ENCODE data around the gene COPS9. TPM values are rescaled to one million over a fixed set of nuclear protein-coding genes. Genes with fewer than 3 reads are reported as not detected.

Gene COPS9
- total and polyA plus RNA-seq, 10 of the 15 experiments (the other 5 are each of a cell fraction or from before 2014, with no cell fraction given): 80.8 to 419 (median 213) TPM

DNA sequence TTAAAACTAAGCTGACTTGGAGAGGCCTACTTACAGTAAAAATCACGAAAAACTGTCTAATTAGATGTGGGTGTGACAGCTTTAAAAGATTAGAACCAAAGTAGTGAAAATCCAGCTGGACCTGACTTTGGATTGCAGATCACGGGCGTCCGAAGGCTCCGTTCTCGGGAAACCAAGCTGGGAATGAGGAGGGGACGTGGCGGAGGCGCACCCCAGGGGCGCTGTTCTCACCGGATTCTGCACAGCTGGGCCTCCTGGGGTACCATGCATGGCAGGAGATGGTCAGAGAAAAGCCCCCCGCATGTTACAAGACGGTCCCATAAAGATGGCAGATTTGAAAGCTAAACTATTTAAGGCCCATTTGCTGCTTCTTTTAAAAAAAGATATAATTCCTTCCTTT, 9.4 kb upstream of the COPS9 start:
- RAD21 ChIA-PET (ENCODE audit: unreplicated experiment): interaction anchor here (0.6 to 1.3 kb wide), 3 partner anchors 75 to 735 kb away, joined by 3 to 8 read pairs (median 4); no protein-coding TSS in a partner anchor
- ATAC-seq (no peak), DNase-seq (ENCODE audit: low read depth, low spot score) (no peak), FAIRE-seq (no peak)
- Histone ChIP-seq H3K9me3 (replicated peaks; ENCODE audit: control insufficient read depth, insufficient read depth, low read length) (no peaks in the 10 kb centered on the region; the same call in 2 of the 3 replicates), H2AFZ (ENCODE audit: control insufficient read depth, low read depth, low read length) (no peak overlapping the region), H3K4me1 (ENCODE audit: control insufficient read depth, insufficient read depth, low read length) (no peaks in the 10 kb centered on the region), H4K20me1 (ENCODE audit: control insufficient read depth, insufficient read depth) (no peaks in the 10 kb centered on the region), H3K4me3 (no peak overlapping the region), H3K27me3 (replicated peaks in 1 of 2; ENCODE audit: control insufficient read depth in 2 of 2, insufficient read depth in 2 of 2, low read length in 1 of 2) (peaks cover 0 to 2% of the 10 kb centered on the region in 2 experiments; a peak in 2 of 4 replicates), H3K79me2 (ENCODE audit: control insufficient read depth, insufficient read depth, low read length) (no peaks in the 10 kb centered on the region), H3K36me3 (ENCODE audit: control insufficient read depth in 2 of 2, insufficient read depth in 2 of 2, low read length in 1 of 2) (no peaks in the 10 kb centered on the region), H3K9ac (ENCODE audit: control insufficient read depth, insufficient read depth, low read length) (no peak overlapping the region), H3K27ac (ENCODE audit: control insufficient read depth, insufficient read depth) (no peak overlapping the region), H3K4me2 (ENCODE audit: control insufficient read depth, insufficient read depth) (no peak overlapping the region)
- WGBS (ENCODE audit: insufficient coverage, insufficient replicate concordance, low lambda C conversion rate, missing lambda C conversion rate): 42% methylated on average over 13 of the region's 13 CpGs
- CTCF ChIA-PET: interaction anchor here (6.1 kb wide), 1 partner anchor 85 kb away, joined by 78 read pairs; no protein-coding TSS in a partner anchor
- intact Hi-C loops (cut with micrococcal nuclease; ENCODE audit: unreplicated experiment): loop anchor here (10.0 kb wide), 1 partner anchor 1111 kb away; no protein-coding TSS in a partner anchor
- no TSS peak for BruUV-seq (replicated peaks)
- SMC1A ChIA-PET (ENCODE audit: uncharacterized antibody, unreplicated experiment): interaction anchor here (1.0 kb wide), 2 partner anchors 31 to 82 kb away, joined by 3 read pairs; no protein-coding TSS in a partner anchor
- in situ Hi-C loops (cut with MboI): loop anchor here (10.0 kb wide), 1 partner anchor 1111 kb away; no protein-coding TSS in a partner anchor
- no peak for TF ChIP-seq CREM (IDR thresholded peaks at IDR 0.05; ENCODE audit: low read depth)
- TF ChIP-seq POLR2AphosphoS5 (IDR thresholded peaks at IDR 0.05; ENCODE audit: low read length): no peak
- TF ChIP-seq CTCF (IDR thresholded peaks at IDR 0.05 in 2 of 3, conservative IDR thresholded peaks at IDR 0.05 in 1 of 3; ENCODE audit: control insufficient read depth in 2 of 3, extremely low read depth in 1 of 3, insufficient read depth in 1 of 3, low read depth in 3 of 3, low read length in 3 of 3): no peak
- TF ChIP-seq RFX5 (IDR thresholded peaks at IDR 0.05; ENCODE audit: low read depth, low read length): no peak
- TF ChIP-seq E2F4 (IDR thresholded peaks at IDR 0.05; ENCODE audit: low read depth, low read length): no peak
- POLR2A ChIA-PET: no interaction called here
